Epithelial cell of esophagus (primary cell): ENCODE results near the gene VGLL4.
A peak's percentile ranks its signal among the peaks of the same experiment; 100 is the strongest.

Experiments
- DNase-seq: peaks from one replicate; pipeline ENCODE4 v3.0.0; 2010; ENCODE audit warnings: low read depth
- H3K4me3 ChIP-seq: 2 replicates; pipeline ENCODE4 v1.5.1; 2011; ENCODE audit warnings: mild to moderate bottlenecking, low read length, control low read depth
- TF ChIP-seq, protein P1 (sequence below): IDR thresholded peaks from 2 replicates; pipeline ENCODE4 v1.5.1; 2011; ENCODE audit warnings: low read depth, mild to moderate bottlenecking, low read length, control low read depth, inconsistent platforms; ENCODE audit not compliant: insufficient read depth; ENCODE audit errors: missing control alignments

VGLL4 gene

DNA sequence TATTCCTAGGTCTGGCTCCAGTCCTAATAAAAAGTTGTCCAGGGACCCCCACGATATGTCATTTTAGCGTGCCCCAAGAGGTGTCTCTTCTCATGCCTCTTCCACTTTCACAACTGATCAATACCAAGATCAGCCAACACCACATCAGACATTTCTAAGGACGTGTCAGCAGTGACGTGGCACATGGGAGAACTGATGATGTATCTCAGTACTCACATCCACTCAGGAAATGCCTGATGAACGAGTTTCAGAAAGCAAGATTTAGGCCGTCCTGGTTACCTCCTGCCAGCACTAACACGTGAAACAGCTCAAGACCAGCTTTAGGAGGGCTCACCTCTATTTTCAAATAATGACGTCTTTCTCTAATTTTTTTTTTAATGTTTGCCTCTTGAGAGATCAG is 19.6 kb downstream of the VGLL4 start:
- TF ChIP-seq, protein P1, sequence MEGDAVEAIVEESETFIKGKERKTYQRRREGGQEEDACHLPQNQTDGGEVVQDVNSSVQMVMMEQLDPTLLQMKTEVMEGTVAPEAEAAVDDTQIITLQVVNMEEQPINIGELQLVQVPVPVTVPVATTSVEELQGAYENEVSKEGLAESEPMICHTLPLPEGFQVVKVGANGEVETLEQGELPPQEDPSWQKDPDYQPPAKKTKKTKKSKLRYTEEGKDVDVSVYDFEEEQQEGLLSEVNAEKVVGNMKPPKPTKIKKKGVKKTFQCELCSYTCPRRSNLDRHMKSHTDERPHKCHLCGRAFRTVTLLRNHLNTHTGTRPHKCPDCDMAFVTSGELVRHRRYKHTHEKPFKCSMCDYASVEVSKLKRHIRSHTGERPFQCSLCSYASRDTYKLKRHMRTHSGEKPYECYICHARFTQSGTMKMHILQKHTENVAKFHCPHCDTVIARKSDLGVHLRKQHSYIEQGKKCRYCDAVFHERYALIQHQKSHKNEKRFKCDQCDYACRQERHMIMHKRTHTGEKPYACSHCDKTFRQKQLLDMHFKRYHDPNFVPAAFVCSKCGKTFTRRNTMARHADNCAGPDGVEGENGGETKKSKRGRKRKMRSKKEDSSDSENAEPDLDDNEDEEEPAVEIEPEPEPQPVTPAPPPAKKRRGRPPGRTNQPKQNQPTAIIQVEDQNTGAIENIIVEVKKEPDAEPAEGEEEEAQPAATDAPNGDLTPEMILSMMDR, result no peak
- DNase-seq, result peak; percentile 72
- H3K4me3 ChIP-seq, result no peak overlapping the region

DNA sequence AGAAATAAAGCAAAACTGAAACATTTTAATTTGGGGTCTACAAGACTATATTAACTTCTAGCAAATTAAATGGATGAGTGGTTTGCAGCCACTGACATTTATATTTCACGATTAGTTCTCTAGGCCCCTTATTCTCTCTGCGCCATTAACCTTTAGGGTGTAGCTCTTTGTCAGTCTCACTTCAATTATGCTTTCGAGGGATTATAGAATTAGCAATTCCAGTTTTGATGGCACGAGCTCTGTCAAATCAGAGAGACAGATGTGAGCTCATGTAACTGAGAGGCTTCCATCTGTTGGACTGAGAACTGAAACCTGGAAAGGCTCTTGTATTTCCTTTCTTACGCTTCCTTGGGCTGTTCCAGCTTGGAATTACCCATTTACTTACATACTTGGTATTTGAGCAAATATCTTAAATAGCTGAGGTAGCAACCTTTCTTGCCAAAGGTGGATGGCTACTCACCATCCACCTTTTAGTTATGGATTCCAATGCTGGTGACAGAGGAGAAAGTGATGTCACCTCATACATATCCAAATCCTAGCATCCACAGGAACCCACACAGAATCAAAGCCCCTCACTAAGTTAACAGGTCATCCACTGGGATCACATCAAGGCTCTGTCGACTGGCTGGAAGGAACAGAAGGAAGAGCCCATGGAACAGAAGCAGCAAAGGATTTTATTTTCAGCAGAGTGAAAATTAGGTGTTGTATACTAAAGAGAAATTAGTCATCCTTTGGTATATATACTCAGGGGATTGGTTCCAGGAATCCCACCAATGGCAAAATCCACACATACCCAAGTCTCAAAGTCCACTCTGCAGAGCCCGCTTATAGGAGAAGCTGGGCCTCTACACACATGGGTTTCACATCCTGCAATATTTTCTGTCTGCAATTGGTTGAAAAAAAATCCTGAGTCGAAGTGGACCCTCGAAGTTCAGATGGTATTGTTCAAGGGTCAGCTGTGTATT is 20.8 kb downstream of the VGLL4 start:
- no peak for DNase-seq
- TF ChIP-seq, protein P1, result no peak
- no peak overlapping the region for H3K4me3 ChIP-seq

DNA sequence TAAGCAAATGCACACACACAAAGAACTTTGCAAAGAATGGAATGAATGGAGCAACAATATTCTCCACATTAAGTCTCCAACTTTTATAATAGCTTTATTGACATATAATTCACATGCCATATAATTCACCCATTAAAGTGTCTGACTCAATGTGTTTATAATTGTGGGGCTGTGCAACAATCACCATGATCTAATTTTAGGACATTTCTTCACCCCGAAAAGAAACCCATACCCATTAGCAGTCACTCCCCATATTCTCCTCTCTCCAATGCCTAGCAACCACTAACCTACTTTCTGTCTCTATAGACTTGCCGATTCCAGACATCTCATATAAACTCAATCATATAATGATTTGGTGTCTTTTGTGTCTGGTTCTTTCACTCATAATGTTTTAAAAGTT is 22.6 kb downstream of the VGLL4 start:
- TF ChIP-seq, protein P1, result no peak
- no peak for DNase-seq
- H3K4me3 ChIP-seq, result no peak overlapping the region

DNA sequence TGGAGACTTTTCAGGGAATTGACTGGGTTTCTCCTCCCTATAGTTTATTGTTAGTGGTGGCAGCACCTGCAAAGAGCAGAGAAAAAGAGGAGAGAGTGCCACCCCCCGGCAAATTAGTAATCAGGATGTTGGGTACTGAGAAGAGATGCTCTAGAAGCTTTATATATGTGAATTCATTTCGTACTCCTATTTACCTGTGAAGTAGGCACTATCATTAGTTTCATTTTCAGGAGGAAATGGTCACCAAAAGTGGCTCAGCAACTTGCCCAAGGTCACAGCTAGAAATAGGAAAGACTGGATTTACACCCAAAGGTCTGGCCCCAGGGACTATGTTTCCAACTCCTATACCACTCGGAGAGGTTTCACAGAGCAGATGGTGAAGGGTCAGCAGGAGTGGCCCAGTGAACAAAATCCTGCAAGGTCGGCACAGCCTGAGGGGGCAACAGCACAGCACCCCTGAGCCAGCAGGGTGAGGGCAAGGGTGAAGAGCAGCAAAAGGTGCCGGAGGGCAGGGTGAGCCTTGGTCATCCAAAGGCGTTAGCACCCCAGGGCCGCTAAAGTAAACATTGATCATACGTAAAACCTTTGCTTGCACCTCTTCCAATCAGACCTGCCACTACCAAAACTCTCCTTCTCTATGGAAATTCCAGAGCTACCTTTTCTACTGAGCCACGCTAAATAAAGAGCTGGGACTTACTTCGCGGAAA is 23.6 kb downstream of the VGLL4 start:
- no peak for DNase-seq
- H3K4me3 ChIP-seq, result no peak overlapping the region
- TF ChIP-seq, protein P1, result no peak

DNA sequence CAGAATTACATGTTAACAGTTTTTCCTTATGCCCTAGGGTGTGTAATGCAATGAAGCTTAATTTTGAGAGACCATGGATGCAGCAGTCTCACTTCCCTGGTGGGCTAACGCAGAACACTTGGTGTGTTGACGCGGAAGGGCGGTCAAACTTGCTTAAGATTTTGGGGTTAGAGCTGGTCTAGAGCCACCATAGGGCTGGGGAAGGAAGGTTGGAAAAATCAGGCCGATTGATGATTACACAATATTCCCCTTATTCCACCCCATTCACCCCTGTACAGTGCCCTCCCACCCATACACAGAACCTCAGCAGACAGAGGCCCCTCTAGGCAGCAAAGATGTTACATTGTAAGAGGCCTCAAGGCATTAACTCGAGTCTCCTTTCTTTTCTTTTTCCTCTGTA is 24.3 kb downstream of the VGLL4 start:
- no peak for DNase-seq
- no peak overlapping the region for H3K4me3 ChIP-seq
- TF ChIP-seq, protein P1, result no peak

DNA sequence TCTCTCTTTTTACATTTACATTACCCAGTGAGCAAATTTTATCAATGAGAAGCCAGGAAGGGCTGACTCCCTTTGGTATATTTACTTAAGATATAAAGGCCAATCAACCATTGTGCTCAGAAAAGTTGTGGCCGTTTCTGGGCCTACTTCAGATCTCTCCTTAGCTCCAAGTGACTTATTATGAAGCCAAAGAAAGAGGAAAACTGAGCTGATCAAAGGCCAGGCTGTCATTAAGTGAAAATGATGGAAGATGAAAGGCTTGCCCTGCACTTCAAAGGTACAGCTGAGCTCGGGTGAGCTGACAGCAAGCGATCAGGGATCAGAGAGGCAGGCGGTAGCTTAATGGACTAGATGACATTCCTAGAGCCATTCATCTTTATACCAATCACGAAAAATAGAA is 24.8 kb downstream of the VGLL4 start:
- TF ChIP-seq, protein P1, result no peak
- no peak for DNase-seq

DNA sequence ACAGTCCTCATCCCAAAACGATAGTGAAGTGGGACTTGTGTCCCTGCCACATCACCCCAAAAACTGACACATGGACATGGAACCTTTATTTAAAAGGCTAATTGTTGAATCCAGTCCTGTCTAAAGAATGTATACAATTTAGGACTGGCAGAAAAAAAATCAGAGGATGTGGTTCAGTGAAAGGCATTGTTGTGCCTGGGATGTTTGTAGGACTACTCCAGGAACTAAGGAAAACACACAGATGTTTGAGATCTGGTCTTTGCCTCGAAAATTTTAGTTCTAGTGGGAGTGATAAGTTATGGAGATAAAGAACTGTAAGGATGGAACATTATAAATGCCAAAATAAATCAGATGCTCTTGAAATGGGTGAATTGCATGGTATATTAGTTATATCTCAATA is 27.2 kb downstream of the VGLL4 start:
- TF ChIP-seq, protein P1, result no peak
- H3K4me3 ChIP-seq, result no peak overlapping the region
- no peak for DNase-seq

More for the DNA sequence above, 24.8 kb downstream of the VGLL4 start:
- no peak overlapping the region for H3K4me3 ChIP-seq
